ENCODE results near the gene CCDC91. TPM values are rescaled to one million over a fixed set of nuclear protein-coding genes. Genes with fewer than 3 reads are reported as not detected.

CCDC91 gene
- total RNA-seq, 1 experiment from 2014 or later = 18.6 TPM

DNA sequence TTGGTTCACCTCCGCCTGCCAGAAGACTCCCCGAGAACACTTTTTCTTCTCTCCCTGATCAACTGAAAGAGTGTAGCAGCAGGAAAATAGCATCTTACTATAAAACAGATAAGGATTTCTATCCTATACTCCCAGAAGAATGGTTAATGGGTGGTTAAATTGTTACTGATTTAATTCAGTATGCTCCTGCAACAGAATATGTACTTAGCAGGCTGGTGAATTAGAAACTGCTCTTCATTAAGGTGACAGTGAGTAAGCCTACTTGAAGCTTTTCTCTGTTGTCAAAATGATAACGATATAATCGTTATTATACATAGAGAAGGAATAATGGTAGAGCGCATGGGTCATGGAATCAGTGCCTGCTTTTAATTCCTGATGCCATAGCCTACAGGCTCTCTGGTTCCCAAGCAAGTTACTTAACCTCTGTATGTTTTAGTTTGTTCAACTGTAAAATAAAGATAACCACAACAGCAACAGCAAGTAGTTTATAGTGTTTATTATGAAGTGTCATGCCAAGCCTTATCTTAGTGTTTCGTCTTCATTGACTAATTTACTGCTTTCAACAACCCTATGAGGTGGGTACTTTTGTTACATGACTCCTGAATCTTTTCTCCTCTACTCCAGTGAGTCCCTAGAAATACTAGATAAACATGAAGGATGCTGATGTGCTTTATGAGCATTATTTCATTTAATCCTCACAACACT is 392.6 kb downstream of the CCDC91 start:
- DNase-seq (ENCODE audit: low spot score) = no peak

- DNase-seq (ENCODE audit: low spot score) = peak; percentile 87
Observed at GRCh38 chr12:28583701-28584261, 393.5 kb downstream of the CCDC91 start.

- no peak for DNase-seq (ENCODE audit: low spot score)
Observed at GRCh38 chr12:28585146-28585545, 394.9 kb downstream of the CCDC91 start.

DNA sequence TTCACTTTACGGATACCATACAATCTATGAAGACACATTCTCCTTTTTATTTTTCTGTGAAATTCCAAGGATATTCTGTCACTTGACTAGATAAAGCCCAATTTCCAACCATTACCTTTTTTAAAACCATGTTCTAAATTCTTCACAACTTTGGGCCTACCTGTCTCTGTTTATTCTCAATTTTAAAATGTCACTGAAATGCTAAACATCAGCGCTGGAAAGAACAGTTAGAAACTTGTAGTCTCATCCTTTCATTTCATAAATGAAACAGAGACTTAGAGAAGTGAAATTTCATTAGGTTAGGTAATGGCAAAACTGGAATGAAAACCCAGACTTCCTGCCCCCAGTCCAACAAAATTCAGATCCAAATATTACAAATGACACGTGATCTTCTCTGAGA is 396.2 kb downstream of the CCDC91 start:
- DNase-seq (ENCODE audit: low spot score) = no peak

DNA sequence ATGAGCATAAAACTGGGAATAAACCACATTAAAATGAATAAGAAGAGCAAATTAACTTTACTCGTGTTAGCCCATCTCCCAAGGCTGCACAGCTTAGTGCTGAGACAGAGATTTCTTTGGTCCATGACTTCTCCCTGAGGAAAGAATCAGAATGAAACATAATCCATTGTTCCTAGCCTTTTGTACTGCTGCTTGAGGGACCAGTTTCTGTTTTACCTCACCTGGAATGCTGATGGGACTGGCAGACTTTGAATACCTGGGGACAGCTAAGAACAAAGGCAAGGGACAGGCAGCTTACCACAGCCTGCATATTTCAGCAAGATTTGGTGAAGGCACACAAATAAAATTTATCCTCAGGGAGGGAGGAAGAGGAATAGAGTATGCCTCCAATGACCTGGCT is 401.6 kb downstream of the CCDC91 start:
- no peak for DNase-seq (ENCODE audit: low spot score)

Other genes with a start within 250 kb of the CCDC91 start
- 0.41 and 3.1 TPM in 2 replicates for gene PTHLH, start 217.7 kb upstream of the CCDC91 start, total RNA-seq (2014; rRNA removed; shearing (Covaris generic))